OCI-LY1 (cell line): ENCODE data around the gene SYNM.

Experiments used
- H2AFZ ChIP-seq: fragments of 200-600 bp; sonication (generic), shearing (Covaris generic); 2 replicates; pipeline ENCODE4 v1.6.0; 2014; ENCODE audit warnings: antibody characterized with exemption, mild to moderate bottlenecking, low read length
- H3F3A ChIP-seq: fragments of 200-600 bp; sonication (generic), shearing (Covaris generic); 2 replicates; pipeline ENCODE4 v1.6.0; 2014; ENCODE audit warnings: mild to moderate bottlenecking, antibody characterized with exemption, low read length, moderate library complexity; ENCODE audit not compliant: insufficient read depth
- H3K27ac ChIP-seq: fragments of 200-600 bp; sonication (generic); 2 replicates; pipeline ENCODE4 v1.5.1; 2014; ENCODE audit warnings: low read length, mixed run types, mild to moderate bottlenecking, low read depth; ENCODE audit not compliant: poor library complexity, severe bottlenecking
- H3K27me3 ChIP-seq: fragments of 200-600 bp; sonication (generic); 2 replicates; pipeline ENCODE4 v1.6.0; 2014; ENCODE audit warnings: antibody characterized with exemption, mild to moderate bottlenecking, low read length, moderate library complexity; ENCODE audit not compliant: insufficient read depth
- H3K36me3 ChIP-seq: fragments of 200-600 bp; sonication (generic); 2 replicates; pipeline ENCODE4 v1.6.1; 2014; ENCODE audit warnings: mild to moderate bottlenecking, antibody characterized with exemption, low read length, moderate library complexity, mixed read lengths; ENCODE audit not compliant: insufficient read depth
- H3K4me1 ChIP-seq: fragments of 200-600 bp; sonication (generic); 2 replicates; pipeline ENCODE4 v1.5.1; 2014; ENCODE audit warnings: mild to moderate bottlenecking, low read length, moderate library complexity; ENCODE audit not compliant: insufficient read depth, severe bottlenecking
- H3K4me2 ChIP-seq: fragments of 200-600 bp; sonication (generic), shearing (Covaris generic); 2 replicates; pipeline ENCODE4 v1.6.1; 2014; ENCODE audit warnings: low read length
- H3K4me3 ChIP-seq: fragments of 200-600 bp; sonication (generic); 2 replicates; pipeline ENCODE4 v1.5.1; 2014; ENCODE audit warnings: low read length, low read depth, mild to moderate bottlenecking, mixed read lengths; ENCODE audit not compliant: poor library complexity, severe bottlenecking
- H3K79me2 ChIP-seq: fragments of 200-600 bp; shearing (Covaris generic); 2 replicates; pipeline ENCODE4 v1.6.1; 2016; ENCODE audit warnings: mixed run types, low read length, mixed read lengths; ENCODE audit not compliant: insufficient read depth
- H3K9ac ChIP-seq: fragments of 200-600 bp; sonication (generic), shearing (Covaris generic); 2 replicates; pipeline ENCODE4 v1.6.1; 2014; ENCODE audit warnings: mild to moderate bottlenecking, low read length, mixed read lengths
- H3K9me2 ChIP-seq: fragments of 200-600 bp; sonication (generic), shearing (Covaris generic); 2 replicates; pipeline ENCODE4 v1.6.1; 2014; ENCODE audit warnings: low read depth, mild to moderate bottlenecking, low read length, mixed read lengths
- H3K9me3 ChIP-seq: fragments of 200-600 bp; shearing (Covaris generic); 2 replicates; pipeline ENCODE4 v1.6.1; 2014; ENCODE audit warnings: low read length, mixed read lengths
- H4K20me1 ChIP-seq: fragments of 200-600 bp; sonication (generic), shearing (Covaris generic); 2 replicates; pipeline ENCODE4 v1.6.0; 2016; ENCODE audit warnings: mild to moderate bottlenecking, low read length; ENCODE audit not compliant: insufficient read depth
- EZH2 ChIP-seq: fragments of 200-600 bp; sonication (generic), shearing (Covaris generic); IDR thresholded peaks from 2 replicates; pipeline ENCODE4 v1.8.0; 2017; ENCODE audit warnings: borderline replicate concordance, mixed run types, mild to moderate bottlenecking, antibody characterized with exemption, low read length, moderate library complexity, mixed read lengths
- TF ChIP-seq, protein P1 (sequence below): fragments of 200-600 bp; sonication (generic), shearing (Covaris generic); IDR thresholded peaks from 2 replicates; pipeline ENCODE4 v1.5.1; 2017; ENCODE audit warnings: mild to moderate bottlenecking, antibody characterized with exemption, low read length, moderate library complexity, mixed read lengths

Gene SYNM

DNA sequence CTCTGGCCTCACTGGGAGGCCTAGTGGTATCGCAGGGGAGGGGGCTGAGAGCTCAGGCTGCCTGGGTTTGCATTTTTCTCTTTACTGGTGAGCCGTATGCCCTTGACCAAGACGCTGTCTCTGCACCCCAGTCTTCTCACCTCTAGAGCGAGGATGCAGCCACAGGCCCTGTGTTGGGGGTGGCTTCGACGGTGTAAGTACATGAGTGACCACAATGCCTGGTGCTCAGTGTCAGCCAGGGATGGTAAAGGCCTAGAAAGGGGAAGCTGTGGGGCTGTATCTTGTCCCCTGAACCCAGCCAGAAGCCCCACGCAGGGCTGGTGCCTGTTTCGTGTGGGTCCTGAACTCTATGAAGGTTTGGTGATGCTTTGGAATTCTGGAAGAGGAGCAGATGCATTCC lies 19.8 kb downstream of the SYNM start:
- H3F3A ChIP-seq = no peaks in the 10 kb centered on the region
- H3K4me1 ChIP-seq = no peaks in the 10 kb centered on the region
- H4K20me1 ChIP-seq = no peaks in the 10 kb centered on the region
- H2AFZ ChIP-seq = no peak overlapping the region
- no peaks in the 10 kb centered on the region for H3K9me3 ChIP-seq
- H3K4me3 ChIP-seq = no peak overlapping the region
- H3K9ac ChIP-seq = no peak overlapping the region
- H3K9me2 ChIP-seq = no peaks in the 10 kb centered on the region
- peaks cover 11% of the 10 kb centered on the region; the same call in 1 of the 2 replicates for H3K27me3 ChIP-seq
- no peak overlapping the region for H3K27ac ChIP-seq
- no peaks in the 10 kb centered on the region for H3K79me2 ChIP-seq
- no peak for TF ChIP-seq EZH2
- TF ChIP-seq, protein P1, sequence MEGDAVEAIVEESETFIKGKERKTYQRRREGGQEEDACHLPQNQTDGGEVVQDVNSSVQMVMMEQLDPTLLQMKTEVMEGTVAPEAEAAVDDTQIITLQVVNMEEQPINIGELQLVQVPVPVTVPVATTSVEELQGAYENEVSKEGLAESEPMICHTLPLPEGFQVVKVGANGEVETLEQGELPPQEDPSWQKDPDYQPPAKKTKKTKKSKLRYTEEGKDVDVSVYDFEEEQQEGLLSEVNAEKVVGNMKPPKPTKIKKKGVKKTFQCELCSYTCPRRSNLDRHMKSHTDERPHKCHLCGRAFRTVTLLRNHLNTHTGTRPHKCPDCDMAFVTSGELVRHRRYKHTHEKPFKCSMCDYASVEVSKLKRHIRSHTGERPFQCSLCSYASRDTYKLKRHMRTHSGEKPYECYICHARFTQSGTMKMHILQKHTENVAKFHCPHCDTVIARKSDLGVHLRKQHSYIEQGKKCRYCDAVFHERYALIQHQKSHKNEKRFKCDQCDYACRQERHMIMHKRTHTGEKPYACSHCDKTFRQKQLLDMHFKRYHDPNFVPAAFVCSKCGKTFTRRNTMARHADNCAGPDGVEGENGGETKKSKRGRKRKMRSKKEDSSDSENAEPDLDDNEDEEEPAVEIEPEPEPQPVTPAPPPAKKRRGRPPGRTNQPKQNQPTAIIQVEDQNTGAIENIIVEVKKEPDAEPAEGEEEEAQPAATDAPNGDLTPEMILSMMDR = no peak
- H3K36me3 ChIP-seq = no peaks in the 10 kb centered on the region
- no peak overlapping the region for H3K4me2 ChIP-seq

DNA sequence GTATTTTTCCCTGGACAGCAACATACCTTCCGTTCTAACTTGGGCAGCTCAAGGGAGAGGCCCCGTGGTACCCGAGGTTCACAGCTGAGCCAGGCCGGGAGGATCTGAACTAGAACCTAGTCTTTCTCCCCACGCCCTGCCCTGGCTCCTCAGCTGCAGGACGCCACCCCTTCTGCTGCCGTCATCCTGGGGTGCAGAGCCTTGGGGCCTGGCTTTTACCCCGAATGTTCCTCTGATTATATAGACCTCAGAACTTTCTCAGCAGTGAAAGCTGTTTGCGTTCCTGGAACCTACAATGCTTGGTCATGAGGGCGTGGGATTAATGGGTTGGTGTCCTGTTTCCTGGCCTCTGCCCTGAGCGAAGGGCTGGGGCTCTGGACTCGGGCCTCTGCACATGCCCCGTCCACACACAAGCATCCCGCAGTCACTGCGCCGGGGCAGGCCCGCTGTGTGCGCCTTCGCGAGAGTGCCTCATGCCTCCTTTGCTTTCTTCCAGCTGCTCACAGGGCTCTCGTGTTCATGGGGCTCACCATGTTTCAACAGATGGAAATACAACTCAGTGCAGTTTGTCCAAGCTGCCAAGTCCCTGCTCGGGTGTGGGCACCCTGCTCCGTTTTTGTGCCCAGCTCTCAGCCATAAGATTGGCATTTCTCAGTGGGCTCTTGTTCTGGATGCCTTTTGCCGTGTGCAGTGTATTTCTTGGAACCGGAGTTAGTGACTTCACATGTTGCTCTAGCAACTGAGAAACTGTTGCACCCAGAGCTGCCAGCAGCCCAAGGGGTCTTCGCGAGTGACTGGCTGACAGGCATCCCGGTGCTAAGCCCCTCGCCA lies 20.4 kb downstream of the SYNM start:
- Histone ChIP-seq H2AFZ (no peak overlapping the region), H3K9me2 (no peaks in the 10 kb centered on the region), H3K4me2 (no peak overlapping the region), H3K9ac (no peak overlapping the region), H4K20me1 (no peaks in the 10 kb centered on the region), H3K79me2 (no peaks in the 10 kb centered on the region), H3K27me3 (peaks cover 11% of the 10 kb centered on the region; the same call in 1 of the 2 replicates), H3K36me3 (no peaks in the 10 kb centered on the region), H3F3A (no peaks in the 10 kb centered on the region), H3K4me1 (no peaks in the 10 kb centered on the region), H3K27ac (no peak overlapping the region), H3K9me3 (no peaks in the 10 kb centered on the region), H3K4me3 (no peak overlapping the region)
- TF ChIP-seq EZH2 = no peak
- TF ChIP-seq, protein P1 = no peak

DNA sequence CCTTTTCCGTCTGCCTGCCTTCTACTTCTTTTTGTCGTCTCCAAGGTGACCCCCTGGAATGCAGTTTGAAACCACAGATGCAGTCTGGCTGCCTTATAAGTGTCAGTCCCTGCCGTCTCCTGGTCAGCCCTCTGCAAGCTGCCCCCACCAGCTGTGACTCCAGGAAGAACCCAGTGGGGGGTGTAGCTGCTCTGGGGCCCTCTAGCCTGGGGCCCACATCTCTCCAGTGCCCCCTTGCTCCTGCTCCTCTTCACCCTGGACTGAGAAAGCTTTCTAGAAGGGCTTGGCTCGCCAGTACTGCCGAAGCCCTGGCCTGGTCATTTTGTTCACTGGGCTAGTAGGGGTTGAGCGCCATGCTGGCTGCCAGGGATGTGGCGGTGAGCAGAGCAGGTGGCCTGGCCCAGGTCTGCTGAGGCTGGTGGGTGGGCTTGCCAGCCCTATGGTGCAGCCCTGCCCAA lies 21.3 kb downstream of the SYNM start:
- Histone ChIP-seq H4K20me1 (no peaks in the 10 kb centered on the region), H2AFZ (no peak overlapping the region), H3K4me3 (no peak overlapping the region), H3K36me3 (no peaks in the 10 kb centered on the region), H3K27me3 (peaks cover 11% of the 10 kb centered on the region; the same call in 1 of the 2 replicates), H3K9me2 (no peaks in the 10 kb centered on the region), H3K9me3 (no peaks in the 10 kb centered on the region), H3F3A (no peaks in the 10 kb centered on the region), H3K27ac (no peak overlapping the region), H3K4me2 (no peak overlapping the region), H3K79me2 (no peaks in the 10 kb centered on the region), H3K9ac (no peak overlapping the region), H3K4me1 (no peaks in the 10 kb centered on the region)
- TF ChIP-seq EZH2 = no peak

DNA sequence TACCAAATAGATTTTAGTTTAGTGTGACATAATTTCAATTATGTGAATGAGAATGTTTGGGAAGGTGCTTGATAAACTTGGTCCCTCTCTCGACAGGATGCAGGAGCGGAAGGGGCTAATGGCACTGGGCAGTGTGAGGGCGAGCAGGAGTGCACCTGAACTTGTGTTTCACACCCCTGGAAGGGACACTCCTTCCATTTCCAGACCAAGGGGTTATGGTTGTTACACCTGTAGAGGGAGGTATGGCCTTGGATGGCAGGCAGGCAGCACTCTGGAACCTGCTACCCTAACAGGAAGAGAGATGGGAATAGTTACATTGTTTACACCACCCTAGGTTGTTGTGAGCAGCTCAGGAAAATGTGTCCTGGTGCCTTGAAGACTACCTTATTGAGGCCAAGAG lies 22.1 kb downstream of the SYNM start:
- Histone ChIP-seq H3K4me1 (no peaks in the 10 kb centered on the region), H2AFZ (no peak overlapping the region), H3K36me3 (no peaks in the 10 kb centered on the region), H3K9me3 (no peaks in the 10 kb centered on the region), H3K9ac (no peak overlapping the region), H3K27me3 (peaks cover 7% of the 10 kb centered on the region; the same call in 1 of the 2 replicates), H3K4me3 (no peak overlapping the region), H3K9me2 (no peaks in the 10 kb centered on the region), H3K79me2 (no peaks in the 10 kb centered on the region), H3K4me2 (no peak overlapping the region), H3K27ac (no peak overlapping the region), H3F3A (no peaks in the 10 kb centered on the region), H4K20me1 (no peaks in the 10 kb centered on the region)
- no peak for TF ChIP-seq EZH2
- TF ChIP-seq, protein P1 = no peak
